Keratinocyte (primary cell): ENCODE results near the gene SLC38A3.

Source experiments
- EZH2 ChIP-seq: IDR thresholded peaks from one replicate; pipeline ENCODE4 v1.6.1; 2012; ENCODE audit warnings: inconsistent platforms, mild to moderate bottlenecking, low read length, moderate library complexity
- TF ChIP-seq, protein P1 (sequence below), 3 experiments: IDR thresholded peaks in 1 of 3; conservative IDR thresholded peaks in 1 of 3; optimal IDR thresholded peaks in 1 of 3; 2 replicates in 2 of 3; 3 replicates in 1 of 3; pipeline versions ENCODE3 to v1.5.1; 2011; ENCODE audit warnings: low read length in 3 of 3, mild to moderate bottlenecking in 3 of 3, moderate library complexity in 2 of 3, control low read depth in 1 of 3, inconsistent platforms in 1 of 3; ENCODE audit not compliant: insufficient read depth in 2 of 3; ENCODE audit errors: extremely low read depth in 1 of 3

DNA sequence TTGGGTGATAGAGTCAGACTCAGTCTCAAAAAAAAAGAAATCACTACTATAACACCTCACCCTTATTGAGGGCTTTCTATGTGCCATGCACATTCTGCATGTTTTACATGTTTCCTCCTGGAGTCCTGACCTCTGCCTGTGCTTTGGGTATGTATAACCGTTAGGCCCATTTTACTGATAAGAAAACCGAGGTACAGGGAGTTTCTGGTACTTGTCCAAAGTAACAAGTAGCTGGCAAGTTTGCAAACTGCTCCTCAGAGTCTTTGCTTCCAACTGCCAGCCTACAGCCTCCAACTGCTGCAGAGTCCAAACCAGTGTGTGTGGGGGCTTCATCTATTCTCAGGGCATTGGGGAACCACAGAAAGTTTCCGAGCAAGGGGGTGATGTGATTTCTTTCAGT lies 27.2 kb downstream of the SLC38A3 start:
- TF ChIP-seq, protein P1, sequence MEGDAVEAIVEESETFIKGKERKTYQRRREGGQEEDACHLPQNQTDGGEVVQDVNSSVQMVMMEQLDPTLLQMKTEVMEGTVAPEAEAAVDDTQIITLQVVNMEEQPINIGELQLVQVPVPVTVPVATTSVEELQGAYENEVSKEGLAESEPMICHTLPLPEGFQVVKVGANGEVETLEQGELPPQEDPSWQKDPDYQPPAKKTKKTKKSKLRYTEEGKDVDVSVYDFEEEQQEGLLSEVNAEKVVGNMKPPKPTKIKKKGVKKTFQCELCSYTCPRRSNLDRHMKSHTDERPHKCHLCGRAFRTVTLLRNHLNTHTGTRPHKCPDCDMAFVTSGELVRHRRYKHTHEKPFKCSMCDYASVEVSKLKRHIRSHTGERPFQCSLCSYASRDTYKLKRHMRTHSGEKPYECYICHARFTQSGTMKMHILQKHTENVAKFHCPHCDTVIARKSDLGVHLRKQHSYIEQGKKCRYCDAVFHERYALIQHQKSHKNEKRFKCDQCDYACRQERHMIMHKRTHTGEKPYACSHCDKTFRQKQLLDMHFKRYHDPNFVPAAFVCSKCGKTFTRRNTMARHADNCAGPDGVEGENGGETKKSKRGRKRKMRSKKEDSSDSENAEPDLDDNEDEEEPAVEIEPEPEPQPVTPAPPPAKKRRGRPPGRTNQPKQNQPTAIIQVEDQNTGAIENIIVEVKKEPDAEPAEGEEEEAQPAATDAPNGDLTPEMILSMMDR (optimal IDR thresholded peaks at IDR 0.05 in 1 of 3, IDR thresholded peaks at IDR 0.05 in 1 of 3, conservative IDR thresholded peaks at IDR 0.05 in 1 of 3; ENCODE audit: extremely low read depth in 1 of 3, insufficient read depth in 2 of 3, low read length in 3 of 3) = no peak
- TF ChIP-seq EZH2 = no peak
